GM21367 (cell line): ENCODE measurements around the gene SHB.

Experiments used
- ATAC-seq: cut with Tn5 transposase; IDR thresholded peaks from one replicate; pipeline ENCODE4 v1.9.1; 2021; ENCODE audit not compliant: unreplicated experiment

SHB gene

DNA sequence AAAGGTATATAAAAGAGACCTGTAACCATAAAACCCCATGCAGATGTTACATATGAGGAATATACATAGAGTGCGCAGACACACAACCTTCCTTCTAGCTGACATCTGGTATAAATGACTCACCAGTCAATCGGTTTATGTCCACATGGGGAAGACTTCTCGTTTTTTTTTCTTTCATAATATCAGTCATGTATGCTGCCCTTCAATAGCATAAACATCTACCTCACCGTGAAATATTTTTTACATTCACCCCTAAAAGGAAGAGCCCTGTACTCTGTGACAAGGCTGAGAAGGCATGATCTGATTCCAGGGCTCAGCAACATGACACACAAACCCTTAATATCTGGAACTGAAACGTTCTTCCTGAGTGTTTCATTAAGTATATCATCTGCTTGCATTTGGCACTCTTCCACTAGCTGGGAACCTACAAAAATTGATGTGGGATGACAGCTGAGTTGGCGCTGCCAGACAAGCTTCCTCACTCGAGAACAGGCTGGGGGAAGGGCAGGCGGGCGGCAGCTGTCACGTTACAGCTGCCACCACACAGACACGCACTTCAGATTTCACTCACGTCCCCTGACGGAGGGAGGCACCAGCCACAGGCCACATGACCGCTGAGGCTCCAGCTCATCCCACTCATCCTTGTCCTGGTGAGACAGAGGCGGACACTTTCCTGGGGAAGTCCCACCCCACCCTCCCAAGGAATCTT lies 74.2 kb downstream of the SHB start:
- ATAC-seq: peak; percentile 49

- no peak for ATAC-seq
Measured at GRCh38 chr9:37992924-37993349, 76.1 kb downstream of the SHB start.

GRCh38 chr9:37990404-37991015 lies 78.5 kb downstream of the SHB start:
- no peak for ATAC-seq

GRCh38 chr9:37989701-37990100 lies 79.3 kb downstream of the SHB start:
- ATAC-seq: no peak

- no peak for ATAC-seq
Measured at GRCh38 chr9:37988602-37989001, 80.4 kb downstream of the SHB start.

GRCh38 chr9:37988041-37988440 lies 81.0 kb downstream of the SHB start:
- no peak for ATAC-seq

GRCh38 chr9:37987467-37987981 lies 81.5 kb downstream of the SHB start:
- ATAC-seq: no peak

DNA sequence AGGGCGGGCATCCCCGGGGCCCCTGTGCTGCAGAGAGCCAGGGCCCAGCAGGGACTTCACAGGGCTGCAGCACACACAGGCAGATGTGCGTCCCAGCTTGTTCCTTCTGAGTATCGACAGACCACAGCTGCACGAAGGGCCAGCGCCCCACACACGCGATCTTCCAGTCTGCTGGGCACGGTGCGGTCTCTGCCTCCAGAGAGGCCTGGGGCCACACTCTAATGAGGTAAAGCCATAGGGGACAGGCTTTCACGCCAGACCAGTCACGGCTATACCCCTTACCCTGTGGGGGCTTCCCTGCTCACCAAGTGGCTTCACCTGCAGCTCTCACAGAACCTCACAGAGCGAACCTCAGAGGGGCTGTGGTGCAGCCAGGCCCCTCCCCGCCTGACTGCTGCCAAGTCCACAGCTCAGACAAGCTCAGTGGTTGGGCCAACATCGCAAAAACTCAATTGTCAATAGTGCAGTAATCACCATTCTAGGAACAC lies 82.2 kb downstream of the SHB start:
- ATAC-seq: no peak

GRCh38 chr9:37986001-37986400 lies 83.0 kb downstream of the SHB start:
- ATAC-seq: no peak

GRCh38 chr9:37984672-37985611 lies 84.1 kb downstream of the SHB start:
- ATAC-seq: no peak

DNA sequence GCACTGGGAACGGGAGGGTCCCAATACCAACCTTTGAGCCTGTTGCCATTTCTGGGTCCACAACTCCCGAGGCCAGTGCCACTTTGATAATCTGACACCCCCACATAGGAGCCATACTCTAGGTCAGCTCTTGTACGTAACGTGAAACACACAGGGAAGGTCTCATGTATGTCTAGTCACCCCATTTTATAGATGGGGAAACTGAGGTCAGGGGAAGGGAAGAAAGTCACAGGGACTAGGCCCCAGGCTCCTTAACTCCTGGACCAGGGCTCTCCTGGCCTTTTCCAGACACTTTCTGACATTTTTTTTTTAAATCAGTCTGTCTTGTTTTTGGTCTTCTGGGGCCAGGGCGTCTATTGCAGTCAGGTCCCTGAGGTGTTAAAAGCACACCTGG lies 84.8 kb downstream of the SHB start:
- ATAC-seq: no peak

GRCh38 chr9:37983381-37984067 lies 85.5 kb downstream of the SHB start:
- no peak for ATAC-seq

DNA sequence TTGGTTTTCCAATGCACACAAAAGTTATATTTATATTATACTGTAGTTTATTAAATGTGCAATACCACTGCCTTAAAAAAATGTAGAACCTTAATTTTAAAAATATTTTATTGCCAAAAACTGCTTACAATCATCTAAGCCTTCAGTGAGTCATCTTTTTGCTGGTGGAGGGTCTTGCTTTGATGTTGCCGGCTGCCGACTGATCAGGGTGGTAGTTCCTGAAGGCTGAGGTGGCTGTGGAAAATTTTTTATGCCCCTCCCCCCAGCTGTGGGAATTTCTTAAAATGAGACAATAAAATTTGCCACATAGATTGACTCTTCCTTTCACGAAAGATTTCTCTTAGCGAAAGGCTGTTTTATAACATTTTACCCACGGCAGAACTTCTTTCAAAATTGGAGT lies 89.2 kb downstream of the SHB start:
- ATAC-seq: no peak

GRCh38 chr9:37978983-37979382 lies 90.0 kb downstream of the SHB start:
- ATAC-seq: no peak

DNA sequence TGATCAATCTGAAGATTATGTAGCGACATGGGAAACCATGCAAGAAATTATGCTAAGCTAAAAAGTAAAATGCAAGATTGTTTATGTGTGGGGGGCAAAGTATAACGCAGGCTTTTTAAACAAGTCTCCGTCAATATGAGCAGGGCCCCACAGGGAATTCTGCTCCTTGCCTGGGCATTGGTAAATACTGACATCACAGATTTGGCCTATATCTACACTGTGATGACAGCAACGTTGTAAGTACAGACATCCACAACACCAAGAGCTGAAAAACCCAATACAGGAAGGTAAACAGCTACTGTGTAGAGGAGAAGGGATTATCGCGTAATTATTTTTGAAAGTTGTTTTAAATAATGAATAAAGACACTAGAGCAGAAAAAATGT lies 90.6 kb downstream of the SHB start:
- ATAC-seq: no peak

- no peak for ATAC-seq
Measured at GRCh38 chr9:37977851-37978480, 91.1 kb downstream of the SHB start.

GRCh38 chr9:37976714-37977477 lies 92.1 kb downstream of the SHB start:
- no peak for ATAC-seq

DNA sequence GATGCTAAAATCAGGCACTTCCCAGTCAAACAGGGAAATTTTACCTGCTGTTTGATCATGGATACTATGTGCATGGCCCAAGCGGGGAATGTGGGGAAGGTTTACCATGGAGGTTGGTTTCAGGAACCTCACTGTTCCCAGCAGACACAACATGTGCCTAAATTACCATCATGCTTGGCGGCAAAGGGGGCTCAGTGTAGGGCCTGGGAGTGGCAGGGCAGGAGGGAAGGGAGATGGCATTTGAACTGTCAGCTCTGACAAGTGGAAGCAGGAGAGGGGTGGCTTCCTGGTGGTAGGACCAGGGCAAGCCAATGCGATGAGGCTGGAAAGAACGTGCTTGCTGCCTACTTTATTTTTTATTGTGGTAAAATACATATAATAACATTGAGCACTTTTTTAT lies 93.4 kb downstream of the SHB start:
- no peak for ATAC-seq

DNA sequence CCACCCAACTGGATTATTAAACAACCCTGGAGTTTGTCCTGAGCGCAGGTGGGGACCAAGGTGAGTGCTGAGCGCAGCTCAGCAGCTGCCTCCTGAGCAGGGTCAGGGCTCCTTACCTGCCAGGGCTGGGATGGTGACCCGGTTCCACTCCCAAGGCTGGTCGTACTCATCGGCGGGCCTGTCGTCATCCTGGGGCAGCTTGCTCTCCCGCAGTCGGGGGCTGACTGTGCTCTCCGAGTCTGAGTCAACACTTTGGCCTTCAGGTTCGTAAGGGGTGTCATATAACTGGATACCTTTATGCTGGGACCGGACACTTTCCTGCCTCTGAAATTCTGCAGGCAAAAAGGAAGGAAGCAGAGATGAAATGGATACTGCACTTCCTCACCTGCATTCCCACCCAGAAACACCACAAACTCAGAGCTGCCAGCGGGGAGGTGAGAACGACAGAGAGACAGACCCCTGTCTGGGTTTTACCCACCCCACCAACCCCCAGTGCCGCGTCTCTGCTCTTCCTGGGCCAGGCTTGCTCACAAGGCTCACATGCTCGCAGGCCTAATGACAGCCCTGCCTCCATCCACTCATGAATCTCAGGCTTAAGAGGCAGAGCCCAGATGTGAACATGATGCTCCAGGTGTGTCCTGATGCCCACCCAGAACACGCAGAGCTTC lies 94.4 kb downstream of the SHB start:
- no peak for ATAC-seq
